Loucy (cell line): ENCODE measurements around the gene RALGPS1.

Source experiments
- H2AFZ ChIP-seq: fragments of 200-600 bp; sonication (generic); 2 replicates; pipeline ENCODE4 v1.6.0; 2016; ENCODE audit warnings: antibody characterized with exemption, mild to moderate bottlenecking, low read length, moderate library complexity
- H3F3A ChIP-seq: fragments of 200-600 bp; 2 replicates; pipeline ENCODE4 v1.6.0; 2016; ENCODE audit warnings: antibody characterized with exemption, low read depth, mild to moderate bottlenecking
- H3K27me3 ChIP-seq: fragments of 200-600 bp; sonication (generic); 2 replicates; pipeline ENCODE4 v1.6.1; 2014; ENCODE audit warnings: low read length, mild to moderate bottlenecking; ENCODE audit not compliant: insufficient read depth, poor library complexity, severe bottlenecking
- H3K36me3 ChIP-seq: fragments of 200-600 bp; sonication (generic); 2 replicates; pipeline ENCODE4 v1.6.1; 2016; ENCODE audit warnings: low read length; ENCODE audit not compliant: insufficient read depth
- H3K4me1 ChIP-seq: fragments of 200-600 bp; sonication (generic); 2 replicates; pipeline ENCODE4 v1.5.1; 2014; ENCODE audit warnings: low read length, mild to moderate bottlenecking; ENCODE audit not compliant: insufficient read depth, poor library complexity, severe bottlenecking
- H3K4me2 ChIP-seq: fragments of 200-600 bp; sonication (generic); 2 replicates; pipeline ENCODE4 v1.6.0; 2014; ENCODE audit warnings: antibody characterized with exemption, low read length, low read depth, mild to moderate bottlenecking; ENCODE audit not compliant: poor library complexity, severe bottlenecking
- H3K4me3 ChIP-seq: fragments of 200-600 bp; sonication (generic); 2 replicates; pipeline ENCODE4 v1.5.1; 2014; ENCODE audit warnings: low read length, mild to moderate bottlenecking, mixed read lengths; ENCODE audit not compliant: poor library complexity, severe bottlenecking
- H3K79me2 ChIP-seq: fragments of 200-600 bp; sonication (generic); 2 replicates; pipeline ENCODE4 v1.6.1; 2014; ENCODE audit warnings: low read length; ENCODE audit not compliant: insufficient read depth
- H3K9ac ChIP-seq: fragments of 200-600 bp; sonication (generic); 2 replicates; pipeline ENCODE4 v1.6.0; 2014; ENCODE audit warnings: mild to moderate bottlenecking, low read depth, low read length, moderate library complexity; ENCODE audit not compliant: poor library complexity, severe bottlenecking
- H3K9me2 ChIP-seq: fragments of 200-600 bp; sonication (generic); replicated peaks from 2 replicates; pipeline ENCODE4 v1.6.1; 2016; ENCODE audit warnings: low read depth, low read length, mixed read lengths
- H3K9me3 ChIP-seq: fragments of 200-600 bp; sonication (generic); 2 replicates; pipeline ENCODE4 v1.6.1; 2014; ENCODE audit warnings: mild to moderate bottlenecking, antibody characterized with exemption, low read length, low read depth; ENCODE audit not compliant: insufficient read depth
- H4K20me1 ChIP-seq: fragments of 200-600 bp; sonication (generic); 2 replicates; pipeline ENCODE4 v1.6.0; 2014; ENCODE audit warnings: antibody characterized with exemption, low read length, mild to moderate bottlenecking; ENCODE audit not compliant: insufficient read depth, poor library complexity, severe bottlenecking
- EZH2phosphoT487 ChIP-seq: fragments of 200-600 bp; IDR thresholded peaks from 2 replicates; pipeline ENCODE4 v1.6.1; 2018; ENCODE audit warnings: antibody characterized with exemption, mild to moderate bottlenecking, moderate library complexity, borderline replicate concordance
- TF ChIP-seq, protein P1 (sequence below): fragments of 200-600 bp; sonication (generic); conservative IDR thresholded peaks from 2 replicates; pipeline ENCODE4 v1.5.1; 2014; ENCODE audit warnings: mild to moderate bottlenecking, antibody characterized with exemption, low read length

Gene RALGPS1

DNA sequence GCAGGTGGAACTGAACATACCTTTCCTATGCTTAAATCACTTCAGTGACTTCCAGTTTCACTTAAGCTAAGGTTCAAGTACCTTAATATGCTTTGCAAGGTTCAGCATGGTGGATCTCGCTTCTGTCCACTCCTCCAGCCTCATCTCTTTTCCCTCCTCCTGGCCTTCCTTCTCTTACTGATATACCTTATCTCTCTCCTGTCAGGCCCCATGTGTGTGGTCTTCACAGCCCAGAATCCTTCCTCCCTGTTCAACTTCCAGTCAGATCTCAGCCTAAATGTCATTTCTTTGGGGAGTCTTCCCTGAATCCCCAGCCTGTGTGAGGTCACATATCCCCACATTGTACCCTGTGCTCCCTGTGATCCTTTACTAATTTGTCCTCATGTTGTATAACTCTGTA is 120.1 kb downstream of the RALGPS1 start:
- no peaks in the 10 kb centered on the region for H4K20me1 ChIP-seq
- H3F3A ChIP-seq: no peaks in the 10 kb centered on the region
- no peaks in the 10 kb centered on the region for H3K9me3 ChIP-seq
- H3K4me3 ChIP-seq: no peak overlapping the region
- no peak overlapping the region for H3K4me2 ChIP-seq
- TF ChIP-seq, protein P1, sequence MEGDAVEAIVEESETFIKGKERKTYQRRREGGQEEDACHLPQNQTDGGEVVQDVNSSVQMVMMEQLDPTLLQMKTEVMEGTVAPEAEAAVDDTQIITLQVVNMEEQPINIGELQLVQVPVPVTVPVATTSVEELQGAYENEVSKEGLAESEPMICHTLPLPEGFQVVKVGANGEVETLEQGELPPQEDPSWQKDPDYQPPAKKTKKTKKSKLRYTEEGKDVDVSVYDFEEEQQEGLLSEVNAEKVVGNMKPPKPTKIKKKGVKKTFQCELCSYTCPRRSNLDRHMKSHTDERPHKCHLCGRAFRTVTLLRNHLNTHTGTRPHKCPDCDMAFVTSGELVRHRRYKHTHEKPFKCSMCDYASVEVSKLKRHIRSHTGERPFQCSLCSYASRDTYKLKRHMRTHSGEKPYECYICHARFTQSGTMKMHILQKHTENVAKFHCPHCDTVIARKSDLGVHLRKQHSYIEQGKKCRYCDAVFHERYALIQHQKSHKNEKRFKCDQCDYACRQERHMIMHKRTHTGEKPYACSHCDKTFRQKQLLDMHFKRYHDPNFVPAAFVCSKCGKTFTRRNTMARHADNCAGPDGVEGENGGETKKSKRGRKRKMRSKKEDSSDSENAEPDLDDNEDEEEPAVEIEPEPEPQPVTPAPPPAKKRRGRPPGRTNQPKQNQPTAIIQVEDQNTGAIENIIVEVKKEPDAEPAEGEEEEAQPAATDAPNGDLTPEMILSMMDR: no peak
- no peak for TF ChIP-seq EZH2phosphoT487
- H3K79me2 ChIP-seq: no peaks in the 10 kb centered on the region
- no peaks in the 10 kb centered on the region for H3K27me3 ChIP-seq
- no peak overlapping the region for H3K9ac ChIP-seq
- H3K36me3 ChIP-seq: no peaks in the 10 kb centered on the region
- no peaks in the 10 kb centered on the region for H3K9me2 ChIP-seq
- H2AFZ ChIP-seq: no peak overlapping the region
- no peaks in the 10 kb centered on the region for H3K4me1 ChIP-seq

DNA sequence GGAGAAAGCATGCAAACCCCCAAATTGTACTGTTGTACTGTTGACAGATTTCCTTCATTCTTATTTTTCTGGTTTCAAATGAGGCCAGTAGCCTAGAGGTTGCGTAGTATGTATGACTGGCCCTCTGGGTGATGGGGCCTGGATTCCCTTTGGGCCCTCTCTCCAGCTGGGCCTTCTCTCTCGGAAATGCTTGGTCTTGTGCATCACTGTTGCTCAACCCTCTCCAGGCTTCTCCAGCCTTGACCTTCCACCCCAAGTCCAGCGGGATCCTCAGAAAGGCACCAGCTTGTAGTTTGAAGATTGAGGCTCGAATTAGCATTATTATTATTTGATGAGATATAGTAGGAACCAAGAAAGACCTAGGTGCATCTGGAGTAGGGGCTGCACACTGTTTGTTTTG is 120.8 kb downstream of the RALGPS1 start:
- Histone ChIP-seq H4K20me1 (no peaks in the 10 kb centered on the region), H3K9ac (no peak overlapping the region), H3K27me3 (no peaks in the 10 kb centered on the region), H3K79me2 (no peaks in the 10 kb centered on the region), H3K4me3 (no peak overlapping the region), H3K9me2 (no peaks in the 10 kb centered on the region), H3K36me3 (no peaks in the 10 kb centered on the region), H3F3A (no peaks in the 10 kb centered on the region), H2AFZ (no peak overlapping the region), H3K4me1 (no peaks in the 10 kb centered on the region), H3K4me2 (no peak overlapping the region), H3K9me3 (no peaks in the 10 kb centered on the region)
- TF ChIP-seq, protein P1: no peak
- no peak for TF ChIP-seq EZH2phosphoT487

DNA sequence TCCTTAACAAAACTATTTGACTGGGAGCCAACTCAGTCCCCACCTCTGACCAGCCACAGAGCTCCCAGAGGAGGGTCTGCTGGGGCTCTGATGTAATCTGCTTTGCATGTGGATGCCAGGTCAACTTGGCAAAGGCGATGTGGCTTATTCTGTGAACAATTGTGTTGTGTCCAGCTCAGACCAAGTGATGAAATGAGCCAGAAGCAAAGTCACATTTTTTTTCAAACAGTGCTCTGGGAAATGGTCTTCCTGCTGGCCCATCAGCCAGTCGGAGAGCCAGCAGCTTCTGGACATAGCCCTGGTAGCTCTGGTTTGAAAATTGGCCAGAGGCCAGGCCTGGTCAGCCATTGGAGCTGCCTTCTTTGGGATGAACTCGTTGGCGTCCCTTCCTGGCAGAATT is 121.4 kb downstream of the RALGPS1 start:
- TF ChIP-seq EZH2phosphoT487: no peak
- TF ChIP-seq, protein P1: no peak
- Histone ChIP-seq H3K4me1 (no peaks in the 10 kb centered on the region), H3K9ac (no peak overlapping the region), H3K79me2 (no peaks in the 10 kb centered on the region), H3K4me2 (no peak overlapping the region), H3K9me3 (no peaks in the 10 kb centered on the region), H3K27me3 (no peaks in the 10 kb centered on the region), H2AFZ (no peak overlapping the region), H3K9me2 (no peaks in the 10 kb centered on the region), H3K4me3 (no peak overlapping the region), H3F3A (no peaks in the 10 kb centered on the region), H3K36me3 (no peaks in the 10 kb centered on the region), H4K20me1 (no peaks in the 10 kb centered on the region)
